GM18861 (cell line): ENCODE results near the gene HSPA12B.

Source experiments
- ATAC-seq: cut with Tn5 transposase; IDR thresholded peaks from one replicate; pipeline ENCODE4 v1.9.1; 2021; ENCODE audit not compliant: unreplicated experiment

Gene HSPA12B

GRCh38 chr20:3744806-3745685 is 12.6 kb downstream of the HSPA12B start:
- ATAC-seq: no peak

- no peak for ATAC-seq
Observed at GRCh38 chr20:3745686-3746173, 13.2 kb downstream of the HSPA12B start.

GRCh38 chr20:3747471-3747870 is 15.0 kb downstream of the HSPA12B start:
- no peak for ATAC-seq

GRCh38 chr20:3748073-3748472 is 15.6 kb downstream of the HSPA12B start:
- ATAC-seq: no peak

GRCh38 chr20:3749087-3749688 is 16.7 kb downstream of the HSPA12B start:
- no peak for ATAC-seq

- no peak for ATAC-seq
Observed at GRCh38 chr20:3749689-3750531, 17.4 kb downstream of the HSPA12B start.

- no peak for ATAC-seq
Observed at GRCh38 chr20:3751305-3751674, 18.8 kb downstream of the HSPA12B start.

GRCh38 chr20:3751675-3752385 is 19.3 kb downstream of the HSPA12B start:
- ATAC-seq: no peak

GRCh38 chr20:3752386-3752759 is 19.9 kb downstream of the HSPA12B start:
- no peak for ATAC-seq

- no peak for ATAC-seq
Observed at GRCh38 chr20:3753098-3753497, 20.6 kb downstream of the HSPA12B start.

GRCh38 chr20:3753501-3754275 is 21.2 kb downstream of the HSPA12B start:
- ATAC-seq: no peak

- ATAC-seq: no peak
Observed at GRCh38 chr20:3754276-3754630, 21.8 kb downstream of the HSPA12B start.

GRCh38 chr20:3755269-3755668 is 22.8 kb downstream of the HSPA12B start:
- ATAC-seq: no peak

- ATAC-seq: no peak
Observed at GRCh38 chr20:3755814-3756480, 23.5 kb downstream of the HSPA12B start.

GRCh38 chr20:3757268-3757667 is 24.8 kb downstream of the HSPA12B start:
- ATAC-seq: no peak

GRCh38 chr20:3758566-3758965 is 26.1 kb downstream of the HSPA12B start:
- ATAC-seq: no peak

- no peak for ATAC-seq
Observed at GRCh38 chr20:3759316-3759823, 26.9 kb downstream of the HSPA12B start.

GRCh38 chr20:3759884-3760283 is 27.4 kb downstream of the HSPA12B start:
- no peak for ATAC-seq

- no peak for ATAC-seq
Observed at GRCh38 chr20:3760655-3761348, 28.3 kb downstream of the HSPA12B start.
